HepG2 (cell line): ENCODE data around the gene ZBTB9. TPM values are rescaled to one million over a fixed set of nuclear protein-coding genes. Genes with fewer than 3 reads are reported as not detected.

Source experiments
- ARID4A ChIP-seq: sonication (generic); formaldehyde crosslinking; IDR thresholded peaks from 2 replicates; pipeline ENCODE4 v1.5.0; 2020; ENCODE audit warnings: mild to moderate bottlenecking, missing genetic modification reagents, borderline replicate concordance
- DNMT1 ChIP-seq: sonication (generic); formaldehyde crosslinking; IDR thresholded peaks from 2 replicates; pipeline ENCODE4 v1.5.1; 2020; ENCODE audit warnings: mild to moderate bottlenecking, missing genetic modification reagents
- E2F5 ChIP-seq: sonication (generic); formaldehyde crosslinking; conservative IDR thresholded peaks from 2 replicates; pipeline ENCODE4 v1.4.0; 2020; ENCODE audit warnings: missing genetic modification reagents
- NR2C2 ChIP-seq: sonication (generic); formaldehyde crosslinking; IDR thresholded peaks from 2 replicates; pipeline ENCODE4 v1.4.0; 2020; ENCODE audit warnings: missing genetic modification reagents, mild to moderate bottlenecking, moderate library complexity, borderline replicate concordance
- PCBP2 ChIP-seq: fragments of 200-400 bp; formaldehyde crosslinking; optimal IDR thresholded peaks from 2 replicates; pipeline ENCODE3; 2018; ENCODE audit warnings: low read length, low read depth; ENCODE audit not compliant: poor library complexity, severe bottlenecking
- TAF15 ChIP-seq: fragments of 200-400 bp; formaldehyde crosslinking; IDR thresholded peaks from one replicate; pipeline ENCODE4 v1.6.1; 2018; ENCODE audit warnings: mild to moderate bottlenecking, low read depth, low read length; ENCODE audit not compliant: poor library complexity, severe bottlenecking
- THAP8 ChIP-seq: sonication (generic); formaldehyde crosslinking; IDR thresholded peaks from 2 replicates; pipeline ENCODE4 v1.5.1; 2020; ENCODE audit warnings: missing genetic modification reagents, mild to moderate bottlenecking, borderline replicate concordance
- ZC3H13 ChIP-seq: sonication (generic); formaldehyde crosslinking; IDR thresholded peaks from 2 replicates; pipeline ENCODE4 v1.8.1; 2023; ENCODE audit warnings: mild to moderate bottlenecking, missing genetic modification reagents, moderate library complexity
- ZNF142 ChIP-seq: sonication (generic); formaldehyde crosslinking; IDR thresholded peaks from 2 replicates; pipeline ENCODE4 v1.4.0; 2020; ENCODE audit warnings: missing genetic modification reagents
- ZNF30 ChIP-seq: sonication (generic); formaldehyde crosslinking; IDR thresholded peaks from 2 replicates; pipeline ENCODE4 v1.5.0; 2020; ENCODE audit warnings: mild to moderate bottlenecking, missing genetic modification reagents
- ZNF574 ChIP-seq: sonication (generic); formaldehyde crosslinking; IDR thresholded peaks from 2 replicates; pipeline ENCODE4 v1.4.0; 2020; ENCODE audit warnings: missing genetic modification reagents
- polyA plus RNA-seq, 8 experiments: library from polyadenylated mRNA; depleted of rRNA in 3 of 8; stranded (reverse) in 7 of 8; unstranded in 1 of 8; fragments of >200 nt; fragmentation: Illumina TruSeq in 4 of 8; extraction: Trizol in 4 of 8; gene quantifications; 2 replicates each; pipeline versions ENCODE4 v1.2.1 to v1.2.3, GENCODE V29; 2011 to 2016; ENCODE audit warnings: low read depth in 4 of 8, missing spikeins in 1 of 8, mixed read lengths in 1 of 8; ENCODE audit not compliant: insufficient read depth in 1 of 8
- total RNA-seq, 5 experiments: library from RNA; depleted of rRNA; stranded (reverse); fragments of >200 nt; fragmentation: Illumina TruSeq; extraction: Trizol; gene quantifications; 2 replicates each; pipeline ENCODE4 v1.2.3, GENCODE V29; 2016; ENCODE audit warnings: low read depth in 1 of 5
- TF ChIP-seq, protein P1 (sequence below): IDR thresholded peaks from 2 replicates; pipeline ENCODE4 v1.6.1; 2016; ENCODE audit warnings: low read depth, borderline replicate concordance

Gene ZBTB9
- total and polyA plus RNA-seq, 2 of the 13 experiments (the other 11 are each of a cell fraction or from before 2014, with no cell fraction given): 5.3 to 9.2 TPM

- TF ChIP-seq ZNF142 (CRISPR knock-in tag) (no peak), DNMT1 (CRISPR knock-in tag) (peak; percentile 62; the same call in 1 of the 2 replicates), NR2C2 (CRISPR knock-in tag) (peak; percentile 76), ZC3H13 (CRISPR knock-in tag) (peak; percentile 72; the same call in 1 of the 2 replicates), PCBP2 (no peak), ARID4A (CRISPR knock-in tag) (0 out of 2 replicates have a peak, but pooled peaks have one; percentile 15), ZNF30 (no peak), ZNF574 (CRISPR knock-in tag) (peak; percentile 24; the same call in 1 of the 2 replicates), THAP8 (no peak), TAF15 (no peak), E2F5 (peak; percentile 43; the same call in 1 of the 2 replicates)
- TF ChIP-seq, protein P1, sequence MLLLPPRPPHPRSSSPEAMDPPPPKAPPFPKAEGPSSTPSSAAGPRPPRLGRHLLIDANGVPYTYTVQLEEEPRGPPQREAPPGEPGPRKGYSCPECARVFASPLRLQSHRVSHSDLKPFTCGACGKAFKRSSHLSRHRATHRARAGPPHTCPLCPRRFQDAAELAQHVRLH: peak; percentile 23; the same call in 1 of the 2 replicates
Measured at GRCh38 chr6:33428224-33428965, 26.0 kb upstream of the ZBTB9 start (continued).
